ENCODE measurements around the gene AP3S2. TPM values are rescaled to one million over a fixed set of nuclear protein-coding genes. Genes with fewer than 3 reads are reported as not detected.

AP3S2 gene
- total RNA-seq, 2 experiments from 2014 or later, result 25.3 to 28.1 TPM

Small RNAs within 50 kb of the gene (microRNA-seq; reads per million reads assigned to microRNA genes)
- gene MIR5009 (ENCODE audit: borderline microRNAs expressed, borderline replicate concordance), result not detected
- gene MIR5094 (ENCODE audit: borderline microRNAs expressed, borderline replicate concordance), result 0.84 reads per million

Other genes starting within 250 kb of the AP3S2 start
- under 1 TPM; 0.65 to 0.67 TPM for gene KIF7, start 238.5 kb downstream of the AP3S2 start, total RNA-seq
- under 1 TPM in 1 of 2 experiments, not detected in 1; 0.07 TPM for gene PLIN1, start 214.6 kb downstream of the AP3S2 start, total RNA-seq
- 1 to 10 TPM; 1.7 to 2.8 TPM for gene PEX11A, start 203.2 kb downstream of the AP3S2 start, total RNA-seq
- not detected for gene WDR93, start 203.2 kb downstream of the AP3S2 start, total RNA-seq
- gene MESP1, start 142.7 kb downstream of the AP3S2 start, total RNA-seq, result 1 to 10 TPM; 1.1 to 1.6 TPM
- gene MESP2, start 117.7 kb downstream of the AP3S2 start, total RNA-seq, result not detected
- gene ANPEP, start 79.1 kb downstream of the AP3S2 start, total RNA-seq, result 1 to 10 TPM; 1.4 to 2.0 TPM
- not detected for gene ARPIN, start 19.0 kb upstream of the AP3S2 start, total RNA-seq
- 10 to 100 TPM; 24.4 to 26.6 TPM for gene ZNF710, start 107.3 kb upstream of the AP3S2 start, total RNA-seq
- gene IDH2, start 208.5 kb upstream of the AP3S2 start, total RNA-seq, result 100 to 1,000 TPM; 332 to 349 TPM